Stomach (tissue), 9 donors: ENCODE measurements around the gene F10. TPM values are rescaled to one million over a fixed set of nuclear protein-coding genes. Genes with fewer than 3 reads are reported as not detected.
"Not testable (repeated sequence)": the region's sequence is repeated elsewhere in the genome, so short reads cannot be mapped to it uniquely, and the experiment has no call there.

Experiments
- DNase-seq, 2 donors: peaks; one replicate each; pipeline versions ENCODE4 v3.0.0 to v3.0.0-alpha.2; 2013 to 2019
- H3K27ac ChIP-seq, 5 donors: fragments of 200-600 bp in 4 of 5; sonication (generic) in 4 of 5; one replicate each; pipeline ENCODE4 v1.5.1; 2013 to 2019; ENCODE audit warnings: mild to moderate bottlenecking in 1 of 5, moderate library complexity in 1 of 5
- H3K27me3 ChIP-seq, 3 donors: fragments of 200-600 bp; sonication (generic); one replicate each; pipeline ENCODE4 v1.5.1; 2017 to 2019; ENCODE audit warnings: mixed run types in 1 of 3
- H3K36me3 ChIP-seq, 4 donors: fragments of 200-600 bp; sonication (generic); 1 replicate in 3 of 4; 2 replicates in 1 of 4; pipeline ENCODE4 v1.5.1; 2016 to 2019
- H3K4me1 ChIP-seq, 4 donors: fragments of 200-600 bp; sonication (generic); one replicate each; pipeline ENCODE4 v1.5.1; 2016 to 2019
- H3K4me3 ChIP-seq, 4 donors: fragments of 200-600 bp; sonication (generic) in 3 of 4; one replicate each; pipeline ENCODE4 v1.5.1; 2016 to 2019; ENCODE audit warnings: mild to moderate bottlenecking in 1 of 4
- H3K9me3 ChIP-seq, 4 donors: fragments of 200-600 bp; sonication (generic); one replicate each; pipeline ENCODE4 v1.5.1; 2016 to 2019
- CTCF ChIP-seq, 7 experiments: fragments of 450-650 bp in 4 of 7; fragments of 200-600 bp in 3 of 7; sonication (generic) in 3 of 7; IDR thresholded peaks; one replicate each; pipeline ENCODE4 v1.5.1; 2016 to 2019; ENCODE audit warnings: antibody characterized with exemption in 7 of 7, control low read depth in 2 of 7, mild to moderate bottlenecking in 1 of 7
- EP300 ChIP-seq: sonication (generic); formaldehyde crosslinking; IDR thresholded peaks from one replicate; pipeline ENCODE4 v1.6.1; 2017; ENCODE audit warnings: antibody characterized with exemption
- POLR2A ChIP-seq, 4 donors: fragments of 450-650 bp; IDR thresholded peaks; one replicate each; pipeline ENCODE4 v1.6.1; 2016; ENCODE audit warnings: antibody characterized with exemption in 4 of 4, control low read depth in 2 of 4, mild to moderate bottlenecking in 1 of 4, moderate library complexity in 1 of 4
- POLR2AphosphoS5 ChIP-seq, 3 donors: sonication (generic); formaldehyde crosslinking; IDR thresholded peaks; one replicate each; pipeline ENCODE4 v1.6.1; 2016; ENCODE audit warnings: antibody characterized with exemption in 3 of 3
- WGBS, 5 donors: extraction: QIAGEN DNeasy Blood & Tissue Kit in 3 of 5; methylation state at CpG; one replicate each; pipeline versions ENCODE4 v1.1.5 to v1.1.7; 2013 to 2018; 5-methylcytosine and 5-hydroxymethylcytosine counted together
- intact Hi-C: fragments of 100-400 bp; cut with DNase I; formaldehyde crosslinking; loops from one replicate; pipeline ENCODE4 v1.15.1; 2023; ENCODE audit warnings: low total_unique reads
- polyA plus RNA-seq, 3 donors: library from polyadenylated mRNA; stranded (reverse); fragments of 200-250 nt; gene quantifications; one replicate each; pipeline ENCODE4 v1.2.3, GENCODE V29; 2013
- total RNA-seq, 5 donors: library from RNA; depleted of rRNA; stranded (reverse); fragments of >200 nt; gene quantifications; one replicate each; pipeline versions ENCODE4 v1.1.0 to v1.2.3, GENCODE V29; 2014 to 2016
- donor health status: healthy with polysubstance abuse.
- donor health status: Bipolar disorder and iron deficiency.
- donor health status: healthy.

Gene F10
- total and polyA plus RNA-seq, 8 donors = 0.45 to 14.9 (median 3.3) TPM; not detected in 2

GRCh38 chr13:113078902-113079780 lies 43.5 kb upstream of the F10 start:
- Histone ChIP-seq H3K27me3 (no peaks in the 10 kb centered on the region), H3K4me1 (no peaks in the 10 kb centered on the region), H3K9me3 (no peaks in the 10 kb centered on the region), H3K36me3 (peaks cover 10 to 80% (median 62%) of the 10 kb centered on the region in 4 donors), H3K4me3 (no peak overlapping the region), H3K27ac (no peak overlapping the region)
- TF ChIP-seq CTCF (IDR thresholded peaks at IDR 0.05) (no peak), POLR2A (IDR thresholded peaks at IDR 0.05) (no peak), EP300 (no peak), POLR2AphosphoS5 (IDR thresholded peaks at IDR 0.05) (no peak)
- intact Hi-C loops = no loop called here
- WGBS, 5 donors = 76 to 86% (median 84%) methylated on average over 18 to 27 of the region's 27 CpGs
- no peak for DNase-seq

GRCh38 chr13:113079781-113080080 lies 42.9 kb upstream of the F10 start:
- DNase-seq, H3K4me3 ChIP-seq, H3K9me3 ChIP-seq, intact Hi-C loops, H3K27ac ChIP-seq, H3K4me1 ChIP-seq, H3K27me3 ChIP-seq: not testable (repeated sequence)
- WGBS, 5 donors = 66 to 77% (median 74%) methylated on average over 6 to 9 of the region's 9 CpGs
- H3K36me3 ChIP-seq = peaks cover 8 to 78% (median 62%) of the 10 kb centered on the region in 4 donors

GRCh38 chr13:113080361-113080831 lies 42.2 kb upstream of the F10 start:
- TF ChIP-seq POLR2A (IDR thresholded peaks at IDR 0.05) (no peak), CTCF (IDR thresholded peaks at IDR 0.05) (no peak), EP300 (no peak), POLR2AphosphoS5 (IDR thresholded peaks at IDR 0.05) (no peak)
- no peak for DNase-seq
- intact Hi-C loops = no loop called here
- Histone ChIP-seq H3K9me3 (no peaks in the 10 kb centered on the region), H3K4me1 (no peaks in the 10 kb centered on the region), H3K27ac (no peak overlapping the region), H3K4me3 (no peak overlapping the region), H3K36me3 (peaks cover 7 to 77% (median 62%) of the 10 kb centered on the region in 4 donors), H3K27me3 (peaks cover 0 to 5% (median 0%) of the 10 kb centered on the region in 3 donors)
- 87 to 94% (median 89%) methylated on average over 16 to 18 of the region's 18 CpGs for WGBS, 5 donors

GRCh38 chr13:113080901-113081521 lies 41.6 kb upstream of the F10 start:
- Histone ChIP-seq H3K9me3 (no peaks in the 10 kb centered on the region), H3K27ac (no peak overlapping the region), H3K36me3 (peaks cover 7 to 74% (median 58%) of the 10 kb centered on the region in 4 donors), H3K27me3 (peaks cover 0 to 5% (median 0%) of the 10 kb centered on the region in 3 donors), H3K4me1 (no peaks in the 10 kb centered on the region), H3K4me3 (no peak overlapping the region)
- DNase-seq = no peak
- TF ChIP-seq POLR2A (IDR thresholded peaks at IDR 0.05) = no peak
- no peak for TF ChIP-seq CTCF (IDR thresholded peaks at IDR 0.05)
- TF ChIP-seq EP300 = no peak
- no peak for TF ChIP-seq POLR2AphosphoS5 (IDR thresholded peaks at IDR 0.05)
- WGBS, 5 donors = 83 to 94% (median 89%) methylated on average over 13 to 25 of the region's 25 CpGs
- intact Hi-C loops = no loop called here
